Liver (tissue), 9 donors: ENCODE measurements around the gene C22orf31. TPM values are rescaled to one million over a fixed set of nuclear protein-coding genes. Genes with fewer than 3 reads are reported as not detected.
A peak's percentile ranks its signal among the peaks of the same experiment; 100 is the strongest.
"Not testable (repeated sequence)": the region's sequence is repeated elsewhere in the genome, so short reads cannot be mapped to it uniquely, and the experiment has no call there.

Source experiments
- DNase-seq: peaks from one replicate; pipeline ENCODE4 v3.0.0-alpha.2; 2017; ENCODE audit warnings: low spot score
- H3K27ac ChIP-seq, 2 donors: one replicate each; pipeline ENCODE4 v1.7.0; 2013; ENCODE audit warnings: inconsistent platforms in 2 of 2, low read length in 2 of 2, control low read depth in 1 of 2, low read depth in 1 of 2, mild to moderate bottlenecking in 1 of 2
- H3K27me3 ChIP-seq, 4 donors: one replicate each; pipeline versions ENCODE4 v1.6.1 to v1.7.0; 2013; ENCODE audit warnings: low read length in 3 of 4, inconsistent platforms in 1 of 4, mild to moderate bottlenecking in 1 of 4, moderate library complexity in 1 of 4; ENCODE audit not compliant: control insufficient read depth in 4 of 4, insufficient read depth in 4 of 4
- H3K36me3 ChIP-seq, 4 donors: one replicate each; pipeline versions ENCODE4 v1.6.1 to v1.7.0; 2013; ENCODE audit warnings: low read length in 3 of 4, mild to moderate bottlenecking in 3 of 4, low read depth in 1 of 4, moderate library complexity in 1 of 4; ENCODE audit not compliant: control insufficient read depth in 4 of 4, insufficient read depth in 3 of 4
- H3K4me1 ChIP-seq, 4 donors: one replicate each; pipeline versions ENCODE4 v1.6.1 to v1.7.0; 2013; ENCODE audit warnings: low read length in 3 of 4, mild to moderate bottlenecking in 3 of 4, moderate library complexity in 1 of 4; ENCODE audit not compliant: control insufficient read depth in 4 of 4, insufficient read depth in 4 of 4
- H3K4me3 ChIP-seq, 3 donors: one replicate each; pipeline versions ENCODE4 v1.6.1 to v1.7.0; 2013; ENCODE audit warnings: low read length in 3 of 3, control low read depth in 1 of 3, low read depth in 1 of 3, mild to moderate bottlenecking in 1 of 3
- H3K9ac ChIP-seq, 2 donors: one replicate each; pipeline ENCODE4 v1.7.0; 2013; ENCODE audit warnings: low read length in 2 of 2, mild to moderate bottlenecking in 2 of 2, moderate library complexity in 2 of 2, control low read depth in 1 of 2, low read depth in 1 of 2
- H3K9me3 ChIP-seq, 4 donors: one replicate each; pipeline versions ENCODE4 v1.6.1 to v1.7.0; 2013; ENCODE audit warnings: low read length in 3 of 4; ENCODE audit not compliant: control insufficient read depth in 4 of 4
- ATF3 ChIP-seq: IDR thresholded peaks from 2 replicates; pipeline ENCODE4 v1.6.1; 2016; ENCODE audit warnings: antibody characterized with exemption
- CTCF ChIP-seq: fragments of 150-350 bp; IDR thresholded peaks from 2 replicates; pipeline ENCODE4 v1.5.1; 2017; ENCODE audit warnings: improper control_type of control experiment, low read depth, low read length; ENCODE audit not compliant: missing input control
- FOXA1 ChIP-seq: IDR thresholded peaks from 2 replicates; pipeline ENCODE4 v1.6.1; 2016; ENCODE audit warnings: antibody characterized with exemption
- GABPA ChIP-seq, 2 donors: IDR thresholded peaks in 1 of 2; conservative IDR thresholded peaks in 1 of 2; 2 replicates each; pipeline ENCODE4 v1.6.1; 2016; ENCODE audit warnings: antibody characterized with exemption in 2 of 2, mild to moderate bottlenecking in 1 of 2, moderate library complexity in 1 of 2
- HNF4A ChIP-seq, 2 donors: conservative IDR thresholded peaks; 2 replicates each; pipeline ENCODE4 v1.6.1; 2016; ENCODE audit warnings: antibody characterized with exemption in 2 of 2, mild to moderate bottlenecking in 2 of 2
- JUND ChIP-seq, 2 donors: IDR thresholded peaks; 2 replicates each; pipeline ENCODE4 v1.6.1; 2016; ENCODE audit warnings: antibody characterized with exemption in 2 of 2
- MAX ChIP-seq: IDR thresholded peaks from 2 replicates; pipeline ENCODE4 v1.6.1; 2016; ENCODE audit warnings: antibody characterized with exemption
- RAD21 ChIP-seq, 2 donors: IDR thresholded peaks; 2 replicates each; pipeline ENCODE4 v1.6.1; 2016; ENCODE audit warnings: antibody characterized with exemption in 2 of 2, mild to moderate bottlenecking in 2 of 2
- RXRA ChIP-seq, 2 donors: IDR thresholded peaks; 2 replicates each; pipeline ENCODE4 v1.6.1; 2017 to 2018; ENCODE audit warnings: antibody characterized with exemption in 2 of 2, mild to moderate bottlenecking in 1 of 2
- SP1 ChIP-seq: IDR thresholded peaks from 2 replicates; pipeline ENCODE4 v1.6.1; 2018; ENCODE audit warnings: antibody characterized with exemption, mild to moderate bottlenecking
- ZBTB33 ChIP-seq: IDR thresholded peaks from 2 replicates; pipeline ENCODE4 v1.6.1; 2016; ENCODE audit warnings: antibody characterized with exemption
- WGBS: extraction: QIAGEN DNeasy Blood & Tissue Kit; methylation state at CpG from one replicate; pipeline ENCODE4 v1.1.7; 2013; 5-methylcytosine and 5-hydroxymethylcytosine counted together
- polyA plus RNA-seq, 2 donors: library from polyadenylated mRNA; stranded (reverse) in 1 of 2; unstranded in 1 of 2; fragments of 200-250 nt in 1 of 2; fragments of >200 nt in 1 of 2; fragmentation: Nextera tagmentation in 1 of 2; extraction: Ambion mirVana in 1 of 2; gene quantifications; one replicate each; pipeline versions ENCODE4 v1.2.1 to v1.2.3, GENCODE V29; 2013 to 2015
- total RNA-seq, 2 donors: library from RNA; depleted of rRNA; stranded (reverse); fragments of >200 nt; gene quantifications; one replicate each; pipeline ENCODE4 v1.2.3, GENCODE V29; 2014
- donor health status: healthy.
- donor health status: healthy.
- donor health status: healthy.
- donor health status: healthy.
- donor health status: healthy.

C22orf31 gene
- total and polyA plus RNA-seq, 4 donors: 0.14 TPM; not detected in 3

- Histone ChIP-seq H3K36me3 (peaks cover 0 to 27% (median 11%) of the 10 kb centered on the region in 4 donors), H3K27me3 (no peaks in the 10 kb centered on the region), H3K9ac (no peak overlapping the region), H3K4me3 (no peak overlapping the region), H3K4me1 (peaks cover 0 to 20% (median 15%) of the 10 kb centered on the region in 4 donors), H3K9me3 (no peaks in the 10 kb centered on the region), H3K27ac (peak overlapping the region; percentile 63 to 80)
- DNase-seq: no peak
- TF ChIP-seq GABPA (IDR thresholded peaks at IDR 0.05 in 1 of 2, conservative IDR thresholded peaks at IDR 0.05 in 1 of 2): no peak
- TF ChIP-seq JUND (IDR thresholded peaks at IDR 0.05): peak in 1 of 2 donors; percentile 42
- TF ChIP-seq ATF3: no peak
- WGBS: 94% methylated on average over 7 of the region's 7 CpGs
Observed at GRCh38 chr22:29043906-29044575, 17.6 kb downstream of the C22orf31 start.

GRCh38 chr22:29041408-29041807 is 20.2 kb downstream of the C22orf31 start:
- no peaks in the 10 kb centered on the region for H3K9me3 ChIP-seq
- H3K27me3 ChIP-seq: no peaks in the 10 kb centered on the region
- no peak overlapping the region for H3K9ac ChIP-seq
- TF ChIP-seq RAD21 (IDR thresholded peaks at IDR 0.05) (peak in 1 of 2 donors; percentile 3), HNF4A (conservative IDR thresholded peaks at IDR 0.05) (no peak)
- peaks cover 0 to 6% (median 2%) of the 10 kb centered on the region in 4 donors for H3K36me3 ChIP-seq
- peak overlapping the region in 1 of 2 donors; percentile 4 for H3K27ac ChIP-seq
- H3K4me1 ChIP-seq: peaks cover 0 to 31% (median 21%) of the 10 kb centered on the region in 4 donors
- no peak overlapping the region for H3K4me3 ChIP-seq
- WGBS: 33% methylated on average over 2 of the region's 2 CpGs
- DNase-seq: no peak

- Histone ChIP-seq H3K9ac (no peak overlapping the region), H3K27ac (peak overlapping the region in 1 of 2 donors; percentile 11), H3K27me3 (no peaks in the 10 kb centered on the region), H3K9me3 (no peaks in the 10 kb centered on the region), H3K4me3 (no peak overlapping the region), H3K4me1 (peaks cover 0 to 31% (median 21%) of the 10 kb centered on the region in 4 donors), H3K36me3 (peaks cover 0 to 3% (median 0%) of the 10 kb centered on the region in 4 donors)
- 37% methylated on average over 9 of the region's 9 CpGs for WGBS
- TF ChIP-seq MAX (no peak), ATF3 (peak; percentile 71), RXRA (IDR thresholded peaks at IDR 0.05) (peak in 1 of 2 donors; percentile 40), FOXA1 (no peak), ZBTB33 (no peak), RAD21 (IDR thresholded peaks at IDR 0.05) (peak; percentile 98 to 99), GABPA (IDR thresholded peaks at IDR 0.05 in 1 of 2, conservative IDR thresholded peaks at IDR 0.05 in 1 of 2) (no peak), SP1 (peak; percentile 24), HNF4A (conservative IDR thresholded peaks at IDR 0.05) (peak in 1 of 2 donors; percentile 18), CTCF (peak; percentile 99)
- peak; percentile 62 for DNase-seq
Observed at GRCh38 chr22:29040385-29041275, 21.0 kb downstream of the C22orf31 start.

GRCh38 chr22:29039684-29040083 is 21.9 kb downstream of the C22orf31 start:
- H3K9ac ChIP-seq, H3K36me3 ChIP-seq, DNase-seq, H3K9me3 ChIP-seq, H3K27me3 ChIP-seq, H3K27ac ChIP-seq, H3K4me3 ChIP-seq: not testable (repeated sequence)
- WGBS: 88% methylated on average over 4 of the region's 4 CpGs
- H3K4me1 ChIP-seq: peaks cover 0 to 31% (median 21%) of the 10 kb centered on the region in 4 donors
